Caco-2 (cell line): ENCODE results near the gene HSD11B1. TPM values are rescaled to one million over a fixed set of nuclear protein-coding genes. Genes with fewer than 3 reads are reported as not detected.
"Not testable (repeated sequence)": the region's sequence is repeated elsewhere in the genome, so short reads cannot be mapped to it uniquely, and the experiment has no call there.

Experiments used
- BruUV-seq: library from RNA; stranded (reverse); fragments of 400-500 nt; replicated peaks from 2 replicates; lab custom pipeline; 2021; lab: Mats Ljungman, UMichigan
- CTCF ChIA-PET: fragments of 300-600 bp; sonication (Branson Sonifier 250); formaldehyde crosslinking; loops from one replicate; lab custom pipeline; 2022; ENCODE audit warnings: antibody characterized with exemption; lab: Charles Lee
- POLR2A ChIA-PET: fragments of 300-600 bp; sonication (Branson Sonifier 250); formaldehyde crosslinking; loops from one replicate; lab custom pipeline; 2022; ENCODE audit warnings: antibody characterized with exemption; lab: Charles Lee
- DNase-seq, 2 experiments: peaks; one replicate each; pipeline versions ENCODE4 v3.0.0 to v3.0.0-alpha.2; 2020 to 2022
- H3K27me3 ChIP-seq: replicated peaks from 2 replicates; pipeline ENCODE4 v1.6.0; 2011; ENCODE audit warnings: low read length; ENCODE audit not compliant: control insufficient read depth, insufficient read depth
- H3K36me3 ChIP-seq: 2 replicates; pipeline ENCODE4 v1.5.1; 2011; ENCODE audit warnings: low read length; ENCODE audit not compliant: control insufficient read depth, insufficient read depth
- H3K4me1 ChIP-seq: fragments of 250-450 bp; sonication (Bioruptor Pico); 2 replicates; pipeline ENCODE4 v1.5.1; 2020; ENCODE audit warnings: mild to moderate bottlenecking
- H3K4me3 ChIP-seq: 2 replicates; pipeline ENCODE4 v1.5.1; 2011; ENCODE audit warnings: low read depth, mild to moderate bottlenecking, control low read depth, low read length
- H3K9me3 ChIP-seq: fragments of 250-450 bp; sonication (Bioruptor Pico); 2 replicates; pipeline ENCODE4 v1.5.1; 2020; ENCODE audit warnings: mild to moderate bottlenecking, moderate library complexity
- H3K27ac Mint-ChIP-seq: one replicate; pipeline ENCODE4 v1.8.0; 2022; ENCODE audit warnings: mixed read lengths; ENCODE audit not compliant: unreplicated experiment
- H3K27me3 Mint-ChIP-seq: one replicate; pipeline ENCODE4 v1.8.0; 2022; ENCODE audit warnings: mixed read lengths; ENCODE audit not compliant: insufficient read depth, unreplicated experiment
- H3K36me3 Mint-ChIP-seq: one replicate; pipeline ENCODE4 v1.8.0; 2022; ENCODE audit warnings: mild to moderate bottlenecking, mixed read lengths; ENCODE audit not compliant: insufficient read depth, unreplicated experiment
- H3K4me1 Mint-ChIP-seq: one replicate; pipeline ENCODE4 v1.8.0; 2022; ENCODE audit warnings: low read depth, mixed read lengths; ENCODE audit not compliant: unreplicated experiment
- H3K4me3 Mint-ChIP-seq: one replicate; pipeline ENCODE4 v1.8.0; 2022; ENCODE audit warnings: mild to moderate bottlenecking, moderate library complexity, mixed read lengths; ENCODE audit not compliant: unreplicated experiment
- H3K9me3 Mint-ChIP-seq: one replicate; pipeline ENCODE4 v1.8.0; 2022; ENCODE audit warnings: mixed read lengths; ENCODE audit not compliant: unreplicated experiment
- CTCF ChIP-seq, 2 experiments: fragments of 200-600 bp in 1 of 2; IDR thresholded peaks; 1 replicate in 1 of 2; 2 replicates in 1 of 2; pipeline versions ENCODE4 v1.5.1 to v1.8.0; 2011 to 2022; ENCODE audit warnings: antibody characterized with exemption in 1 of 2, control low read depth in 1 of 2, inconsistent platforms in 1 of 2, low read depth in 1 of 2, low read length in 1 of 2, mild to moderate bottlenecking in 1 of 2, moderate library complexity in 1 of 2; ENCODE audit not compliant: insufficient read depth in 1 of 2, severe bottlenecking in 1 of 2, unreplicated experiment in 1 of 2
- intact Hi-C: fragments of 100-400 bp; cut with micrococcal nuclease; formaldehyde crosslinking; loops from one replicate; pipeline ENCODE4 v1.10.0; 2022; ENCODE audit not compliant: unreplicated experiment
- total RNA-seq: library from RNA; stranded (reverse); gene quantifications from 2 replicates; pipeline ENCODE4 v1.2.3, GENCODE V29; 2022

Gene HSD11B1
- total RNA-seq, 1 experiment from 2014 or later: not detected

DNA sequence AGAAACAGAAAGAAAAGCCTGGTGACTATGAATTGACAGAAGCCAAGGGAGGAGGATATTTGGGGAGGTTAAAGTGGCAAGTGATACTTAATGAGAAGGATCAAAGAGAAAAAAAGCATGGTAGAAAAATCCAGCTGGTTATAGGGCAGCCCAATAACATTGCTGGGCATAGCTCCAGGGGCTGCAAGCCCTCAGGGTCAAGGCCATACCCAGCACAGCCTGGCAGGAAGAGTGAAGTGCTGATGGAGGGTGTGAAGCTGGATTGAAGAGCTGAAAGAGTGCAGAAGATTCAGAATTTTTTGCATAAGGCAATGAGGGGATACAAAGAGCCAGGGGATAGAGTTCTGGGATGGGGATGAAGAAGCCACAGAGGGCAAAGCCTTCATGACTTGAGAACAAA, 8.0 kb upstream of the HSD11B1 start:
- TF ChIP-seq CTCF (IDR thresholded peaks at IDR 0.05; ENCODE audit: insufficient read depth in 1 of 2, low read depth in 1 of 2, low read length in 1 of 2, severe bottlenecking in 1 of 2, unreplicated experiment in 1 of 2): no peak
- no TSS peak for BruUV-seq
- no peak for DNase-seq
- no peak overlapping the region for H3K4me3 ChIP-seq
- intact Hi-C loops: no loop called here
- ChIA-PET POLR2A (no interaction called here), CTCF (interaction anchor here (1.2 kb wide), 1 partner anchor 8 kb away, joined by 3 read pairs; no protein-coding TSS in a partner anchor)
- Mint-ChIP-seq H3K9me3 (no peaks in the 10 kb centered on the region), H3K36me3 (no peaks in the 10 kb centered on the region), H3K27me3 (peaks cover 23% of the 10 kb centered on the region), H3K27ac (no peak overlapping the region), H3K4me3 (no peak overlapping the region), H3K4me1 (peaks cover 13% of the 10 kb centered on the region)
- no peaks in the 10 kb centered on the region for H3K27me3 ChIP-seq
- no peaks in the 10 kb centered on the region for H3K4me1 ChIP-seq
- no peaks in the 10 kb centered on the region for H3K9me3 ChIP-seq
- H3K36me3 ChIP-seq: no peaks in the 10 kb centered on the region

- intact Hi-C loops: no loop called here
- POLR2A ChIA-PET: no interaction called here
- no TSS peak for BruUV-seq
- Mint-ChIP-seq H3K27ac (no peak overlapping the region), H3K36me3 (no peaks in the 10 kb centered on the region), H3K9me3 (no peaks in the 10 kb centered on the region), H3K27me3 (peaks cover 25% of the 10 kb centered on the region), H3K4me3 (no peak overlapping the region), H3K4me1 (peaks cover 10% of the 10 kb centered on the region)
- no peak for DNase-seq
- H3K9me3 ChIP-seq: no peaks in the 10 kb centered on the region
- TF ChIP-seq CTCF (IDR thresholded peaks at IDR 0.05; ENCODE audit: insufficient read depth in 1 of 2, low read depth in 1 of 2, low read length in 1 of 2, severe bottlenecking in 1 of 2, unreplicated experiment in 1 of 2): no peak
- CTCF ChIA-PET: interaction anchor here (1.2 kb wide), 1 partner anchor 8 kb away, joined by 3 read pairs; no protein-coding TSS in a partner anchor
- H3K27me3 ChIP-seq: no peaks in the 10 kb centered on the region
- no peaks in the 10 kb centered on the region for H3K4me1 ChIP-seq
- no peaks in the 10 kb centered on the region for H3K36me3 ChIP-seq
- H3K4me3 ChIP-seq: no peak overlapping the region
Measured at GRCh38 chr1:209697126-209697525, 7.5 kb upstream of the HSD11B1 start.

DNA sequence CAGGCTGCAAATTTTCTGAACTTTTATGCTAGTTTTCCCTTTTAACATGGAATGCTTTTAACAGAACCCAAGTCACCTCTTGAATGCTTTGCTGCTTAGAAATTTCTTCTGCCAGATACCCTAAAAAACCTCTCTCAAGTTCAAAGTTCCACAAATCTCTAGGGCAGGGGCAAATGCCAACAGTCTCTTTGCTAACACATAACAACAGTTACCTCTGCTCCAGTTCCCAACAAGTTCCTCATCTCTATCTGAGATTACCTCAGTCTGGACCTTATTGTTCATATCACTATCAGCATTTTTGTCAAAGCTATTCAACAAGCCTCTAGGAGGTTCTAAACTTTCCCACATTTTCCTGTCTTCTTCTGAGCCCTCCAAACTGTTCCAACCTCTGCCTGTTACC, 4.0 kb upstream of the HSD11B1 start:
- BruUV-seq, H3K36me3 Mint-ChIP-seq, CTCF ChIA-PET, H3K9me3 ChIP-seq, H3K4me3 Mint-ChIP-seq, H3K36me3 ChIP-seq, H3K4me1 ChIP-seq, H3K9me3 Mint-ChIP-seq, H3K4me1 Mint-ChIP-seq, H3K4me3 ChIP-seq, intact Hi-C loops, POLR2A ChIA-PET, DNase-seq, H3K27ac Mint-ChIP-seq, H3K27me3 ChIP-seq: not testable (repeated sequence)
- H3K27me3 Mint-ChIP-seq: peaks cover 24% of the 10 kb centered on the region

DNA sequence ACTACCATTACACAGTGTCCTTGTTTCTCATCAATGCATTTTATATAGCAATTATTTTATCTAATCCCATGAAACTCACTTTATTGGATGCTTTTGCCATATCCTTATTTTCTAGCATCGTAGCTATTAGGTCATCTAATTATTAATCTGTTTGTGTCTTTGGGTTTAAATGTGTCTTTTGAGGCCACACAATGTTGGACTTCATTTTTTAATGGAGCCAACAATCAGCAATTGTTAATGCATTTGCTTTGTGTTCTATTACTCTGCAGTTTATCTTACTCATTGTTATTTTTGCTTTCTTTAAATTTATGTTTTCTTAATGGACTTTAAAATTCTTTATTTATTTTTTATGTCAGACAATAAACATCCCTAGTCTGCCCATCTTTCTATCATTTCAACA, 1.8 kb upstream of the HSD11B1 start:
- no TSS peak for BruUV-seq
- CTCF ChIA-PET: no interaction called here
- intact Hi-C loops: no loop called here
- Mint-ChIP-seq H3K27me3 (peaks cover 16% of the 10 kb centered on the region), H3K36me3 (no peaks in the 10 kb centered on the region), H3K4me1 (no peaks in the 10 kb centered on the region), H3K4me3 (no peak overlapping the region), H3K27ac (no peak overlapping the region), H3K9me3 (no peaks in the 10 kb centered on the region)
- Histone ChIP-seq H3K4me1 (no peaks in the 10 kb centered on the region), H3K9me3 (no peaks in the 10 kb centered on the region), H3K4me3 (no peak overlapping the region), H3K27me3 (no peaks in the 10 kb centered on the region), H3K36me3 (no peaks in the 10 kb centered on the region)
- DNase-seq: no peak
- no peak for TF ChIP-seq CTCF (IDR thresholded peaks at IDR 0.05; ENCODE audit: insufficient read depth in 1 of 2, low read depth in 1 of 2, low read length in 1 of 2, severe bottlenecking in 1 of 2, unreplicated experiment in 1 of 2)
- POLR2A ChIA-PET: no interaction called here
